Endothelial cell of umbilical vein (primary cell): ENCODE results near the gene UFD1. TPM values are rescaled to one million over a fixed set of nuclear protein-coding genes. Genes with fewer than 3 reads are reported as not detected.

ENCODE experiments used
- BruUV-seq: library from RNA; stranded (reverse); fragments of 400-500 nt; replicated peaks from 2 replicates; lab custom pipeline; 2021; lab: Mats Ljungman, UMichigan
- CTCF ChIA-PET: fragments of 300-600, 350-600 bp; sonication (Branson Sonifier 250); formaldehyde crosslinking; loops from one replicate; lab custom pipeline; 2021; ENCODE audit warnings: antibody characterized with exemption, inconsistent platforms; lab: Charles Lee
- POLR2A ChIA-PET: fragments of 300-600, 350-600 bp; sonication (Branson Sonifier 250); formaldehyde crosslinking; loops from one replicate; lab custom pipeline; 2021; ENCODE audit warnings: antibody characterized with exemption, inconsistent platforms; lab: Charles Lee
- DNase-seq: peaks from one replicate; pipeline ENCODE4 v3.0.0-alpha.2; 2011; ENCODE audit warnings: low read depth, low spot score
- FAIRE-seq: peaks from 2 replicates; lab custom pipeline; 2011; peaks lifted over from hg19 to GRCh38; lab: Jason Lieb, UNC
- H2AFZ ChIP-seq: 2 replicates; pipeline ENCODE4 v1.6.0; 2012; ENCODE audit warnings: low read depth, low read length, control low read depth, inconsistent platforms
- H3K27ac ChIP-seq: 2 replicates; pipeline ENCODE4 v1.5.1; 2011; ENCODE audit warnings: low read depth, mild to moderate bottlenecking, control low read depth, low read length, moderate library complexity; ENCODE audit not compliant: insufficient read depth
- H3K27me3 ChIP-seq, 2 experiments: 2 replicates each; pipeline versions ENCODE4 v1.6.0 to v1.6.1; 2011; ENCODE audit warnings: low read length in 2 of 2, mixed read lengths in 1 of 2; ENCODE audit not compliant: control insufficient read depth in 2 of 2, insufficient read depth in 2 of 2
- H3K36me3 ChIP-seq, 2 experiments: 2 replicates in 1 of 2; 3 replicates in 1 of 2; pipeline ENCODE4 v1.5.1; 2011; ENCODE audit warnings: low read length in 2 of 2, mild to moderate bottlenecking in 1 of 2, moderate library complexity in 1 of 2; ENCODE audit not compliant: control insufficient read depth in 2 of 2, insufficient read depth in 2 of 2; ENCODE audit errors: extremely low read depth in 1 of 2
- H3K4me1 ChIP-seq: 3 replicates; pipeline ENCODE4 v1.5.1; 2011; ENCODE audit warnings: mild to moderate bottlenecking, low read length; ENCODE audit not compliant: control insufficient read depth, insufficient read depth; ENCODE audit errors: extremely low read depth
- H3K4me2 ChIP-seq: 2 replicates; pipeline ENCODE4 v1.6.1; 2011; ENCODE audit warnings: low read length, control low read depth, mixed read lengths; ENCODE audit not compliant: insufficient read depth
- H3K4me3 ChIP-seq, 3 experiments: fragments of 200-600 bp in 1 of 3; sonication (generic), shearing (Covaris generic) in 1 of 3; replicated peaks in 1 of 3; 2 replicates each; pipeline ENCODE4 v1.5.1; 2011 to 2016; ENCODE audit warnings: control low read depth in 3 of 3, low read length in 3 of 3, mild to moderate bottlenecking in 2 of 3, inconsistent platforms in 1 of 3, low read depth in 1 of 3, moderate library complexity in 1 of 3; ENCODE audit not compliant: insufficient read depth in 1 of 3
- H3K79me2 ChIP-seq: 2 replicates; pipeline ENCODE4 v1.6.0; 2012; ENCODE audit warnings: low read length, inconsistent platforms; ENCODE audit not compliant: control insufficient read depth, insufficient read depth
- H3K9ac ChIP-seq: replicated peaks from 2 replicates; pipeline ENCODE3; 2011; ENCODE audit warnings: low read length, control low read depth; ENCODE audit not compliant: insufficient read depth; ENCODE audit errors: extremely low read depth
- H3K9me1 ChIP-seq: replicated peaks from 3 replicates; pipeline ENCODE4 v1.6.0; 2011; ENCODE audit warnings: mild to moderate bottlenecking, low read length; ENCODE audit not compliant: control insufficient read depth, insufficient read depth; ENCODE audit errors: extremely low read depth
- H3K9me3 ChIP-seq: replicated peaks from 2 replicates; pipeline ENCODE4 v1.5.1; 2012; ENCODE audit warnings: low read length, inconsistent platforms; ENCODE audit not compliant: control insufficient read depth, insufficient read depth
- H4K20me1 ChIP-seq: replicated peaks from 2 replicates; pipeline ENCODE3; 2011; ENCODE audit warnings: mild to moderate bottlenecking, low read length; ENCODE audit not compliant: control insufficient read depth, insufficient read depth; ENCODE audit errors: extremely low read depth
- CTCF ChIP-seq, 2 donors: IDR thresholded peaks; 1 replicate in 1 of 2; 2 replicates in 1 of 2; pipeline ENCODE4 v1.5.1; 2011; ENCODE audit warnings: low read length in 2 of 2, mild to moderate bottlenecking in 2 of 2, moderate library complexity in 2 of 2, control low read depth in 1 of 2, inconsistent platforms in 1 of 2, low read depth in 1 of 2; ENCODE audit not compliant: insufficient read depth in 1 of 2; ENCODE audit errors: extremely low read depth in 1 of 2
- EZH2 ChIP-seq: IDR thresholded peaks from 2 replicates; pipeline ENCODE4 v1.6.1; 2012; ENCODE audit warnings: borderline replicate concordance, low read depth, mild to moderate bottlenecking, moderate library complexity, low read length, inconsistent platforms; ENCODE audit not compliant: severe bottlenecking
- FOS ChIP-seq: IDR thresholded peaks from 2 replicates; pipeline ENCODE4 v1.6.1; 2011; ENCODE audit warnings: mild to moderate bottlenecking, low read length, moderate library complexity, borderline replicate concordance; ENCODE audit not compliant: insufficient read depth
- GATA2 ChIP-seq: IDR thresholded peaks from 2 replicates; pipeline ENCODE4 v1.7.0; 2011; ENCODE audit warnings: low read depth, mild to moderate bottlenecking, moderate library complexity, mixed read lengths, low read length; ENCODE audit not compliant: insufficient read length, insufficient read depth
- JUN ChIP-seq: IDR thresholded peaks from 2 replicates; pipeline ENCODE4 v1.6.1; 2011; ENCODE audit warnings: borderline replicate concordance, low read depth; ENCODE audit not compliant: insufficient read length, insufficient read depth
- MAX ChIP-seq: IDR thresholded peaks from 2 replicates; pipeline ENCODE4 v1.6.1; 2011; ENCODE audit not compliant: insufficient read depth, insufficient read length
- MYC ChIP-seq: IDR thresholded peaks from one replicate; pipeline ENCODE4 v1.6.1; 2011; ENCODE audit warnings: mild to moderate bottlenecking, low read depth, low read length
- POLR2A ChIP-seq: IDR thresholded peaks from 2 replicates; pipeline ENCODE4 v1.6.1; 2012; ENCODE audit warnings: low read depth, mild to moderate bottlenecking, control low read depth, low read length
- POLR2AphosphoS5 ChIP-seq: IDR thresholded peaks from 2 replicates; pipeline ENCODE4 v1.6.1; 2012; ENCODE audit warnings: low read depth, mild to moderate bottlenecking, control low read depth, low read length, moderate library complexity; ENCODE audit not compliant: insufficient read depth
- dilution Hi-C: fragments of 300-500 bp; cut with MboI; formaldehyde crosslinking; loops from one replicate; pipeline ENCODE4 v1.15.0; 2019; ENCODE audit warnings: low sequenced_read_pairs; ENCODE audit not compliant: extremely low pct_ligation_motif_present
- intact Hi-C: fragments of 100-400 bp; cut with micrococcal nuclease; formaldehyde crosslinking; loops from one replicate; pipeline ENCODE4 v1.10.0; 2022
- polyA plus RNA-seq, 4 experiments: library from polyadenylated mRNA; depleted of rRNA in 3 of 4; stranded (reverse) in 3 of 4; unstranded in 1 of 4; fragments of >200 nt; gene quantifications; 2 replicates each; pipeline versions ENCODE4 v1.2.1 to v1.2.3, GENCODE V29; 2011 to 2012; ENCODE audit warnings: missing spikeins in 1 of 4
- total RNA-seq: library from RNA; stranded (reverse); gene quantifications from 2 replicates; pipeline ENCODE4 v1.2.3, GENCODE V29; 2021

UFD1 gene
- total and polyA plus RNA-seq, 2 donors (not counting 3 experiments of a cell fraction or from before 2014, with no cell fraction given), result 127 to 228 TPM

- POLR2A ChIA-PET, result interaction anchor here (1.0 kb wide), 1 partner anchor 10 kb away, joined by 3 read pairs; the partner anchor contains the start of gene CDC45
- H3K79me2 ChIP-seq, result peaks cover 4% of the 10 kb centered on the region
- no peaks in the 10 kb centered on the region for H3K9me1 ChIP-seq
- H3K27ac ChIP-seq, result no peak overlapping the region
- CTCF ChIA-PET, result interaction anchor here (0.6 to 3.2 kb wide), 7 partner anchors 8 to 143 kb away, joined by 3 to 35 read pairs (median 3); no protein-coding TSS in a partner anchor
- dilution Hi-C loops (no loop called here), intact Hi-C loops (no loop called here)
- H2AFZ ChIP-seq, result no peak overlapping the region
- no TSS peak for BruUV-seq
- no peak overlapping the region for H3K9ac ChIP-seq
- H3K4me2 ChIP-seq, result no peak overlapping the region
- no peaks in the 10 kb centered on the region for H4K20me1 ChIP-seq
- peak; percentile 25 for DNase-seq
- TF ChIP-seq POLR2AphosphoS5 (no peak), POLR2A (no peak), MAX (no peak), JUN (no peak), GATA2 (no peak), CTCF (IDR thresholded peaks at IDR 0.05; ENCODE audit: extremely low read depth in 1 of 2, insufficient read depth in 1 of 2, low read depth in 1 of 2, low read length in 2 of 2) (no peak), FOS (no peak), EZH2 (no peak), MYC (no peak)
- H3K4me3 ChIP-seq, result no peak overlapping the region
- H3K36me3 ChIP-seq, result peaks cover 0 to 7% of the 10 kb centered on the region in 2 experiments
- peak; percentile 12 for FAIRE-seq
- no peaks in the 10 kb centered on the region for H3K27me3 ChIP-seq
- H3K4me1 ChIP-seq, result peaks cover 6% of the 10 kb centered on the region
- H3K9me3 ChIP-seq, result no peaks in the 10 kb centered on the region
These were observed 10.2 kb upstream of the UFD1 start for GRCh38 chr22:19488884-19489843.
